Endothelial cell of umbilical vein (primary cell): Measurements from ENCODE around the gene ICE2. TPM values are rescaled to one million over a fixed set of nuclear protein-coding genes. Genes with fewer than 3 reads are reported as not detected.

Experiments used
- BruUV-seq: library from RNA; stranded (reverse); fragments of 400-500 nt; replicated peaks from 2 replicates; lab custom pipeline; 2021; lab: Mats Ljungman, UMichigan
- CTCF ChIA-PET: fragments of 300-600, 350-600 bp; sonication (Branson Sonifier 250); formaldehyde crosslinking; loops from one replicate; lab custom pipeline; 2021; ENCODE audit warnings: antibody characterized with exemption, inconsistent platforms; lab: Charles Lee
- POLR2A ChIA-PET: fragments of 300-600, 350-600 bp; sonication (Branson Sonifier 250); formaldehyde crosslinking; loops from one replicate; lab custom pipeline; 2021; ENCODE audit warnings: antibody characterized with exemption, inconsistent platforms; lab: Charles Lee
- DNase-seq: peaks from one replicate; pipeline ENCODE4 v3.0.0-alpha.2; 2011; ENCODE audit warnings: low read depth, low spot score
- FAIRE-seq: peaks from 2 replicates; lab custom pipeline; 2011; peaks lifted over from hg19 to GRCh38; lab: Jason Lieb, UNC
- H2AFZ ChIP-seq: 2 replicates; pipeline ENCODE4 v1.6.0; 2012; ENCODE audit warnings: low read depth, low read length, control low read depth, inconsistent platforms
- H3K27ac ChIP-seq: 2 replicates; pipeline ENCODE4 v1.5.1; 2011; ENCODE audit warnings: low read depth, mild to moderate bottlenecking, control low read depth, low read length, moderate library complexity; ENCODE audit not compliant: insufficient read depth
- H3K27me3 ChIP-seq, 2 experiments: 2 replicates each; pipeline versions ENCODE4 v1.6.0 to v1.6.1; 2011; ENCODE audit warnings: low read length in 2 of 2, mixed read lengths in 1 of 2; ENCODE audit not compliant: control insufficient read depth in 2 of 2, insufficient read depth in 2 of 2
- H3K36me3 ChIP-seq, 2 experiments: 2 replicates in 1 of 2; 3 replicates in 1 of 2; pipeline ENCODE4 v1.5.1; 2011; ENCODE audit warnings: low read length in 2 of 2, mild to moderate bottlenecking in 1 of 2, moderate library complexity in 1 of 2; ENCODE audit not compliant: control insufficient read depth in 2 of 2, insufficient read depth in 2 of 2; ENCODE audit errors: extremely low read depth in 1 of 2
- H3K4me1 ChIP-seq: 3 replicates; pipeline ENCODE4 v1.5.1; 2011; ENCODE audit warnings: mild to moderate bottlenecking, low read length; ENCODE audit not compliant: control insufficient read depth, insufficient read depth; ENCODE audit errors: extremely low read depth
- H3K4me2 ChIP-seq: 2 replicates; pipeline ENCODE4 v1.6.1; 2011; ENCODE audit warnings: low read length, control low read depth, mixed read lengths; ENCODE audit not compliant: insufficient read depth
- H3K4me3 ChIP-seq, 3 experiments: fragments of 200-600 bp in 1 of 3; sonication (generic), shearing (Covaris generic) in 1 of 3; replicated peaks in 1 of 3; 2 replicates each; pipeline ENCODE4 v1.5.1; 2011 to 2016; ENCODE audit warnings: control low read depth in 3 of 3, low read length in 3 of 3, mild to moderate bottlenecking in 2 of 3, inconsistent platforms in 1 of 3, low read depth in 1 of 3, moderate library complexity in 1 of 3; ENCODE audit not compliant: insufficient read depth in 1 of 3
- H3K79me2 ChIP-seq: 2 replicates; pipeline ENCODE4 v1.6.0; 2012; ENCODE audit warnings: low read length, inconsistent platforms; ENCODE audit not compliant: control insufficient read depth, insufficient read depth
- H3K9ac ChIP-seq: replicated peaks from 2 replicates; pipeline ENCODE3; 2011; ENCODE audit warnings: low read length, control low read depth; ENCODE audit not compliant: insufficient read depth; ENCODE audit errors: extremely low read depth
- H3K9me1 ChIP-seq: replicated peaks from 3 replicates; pipeline ENCODE4 v1.6.0; 2011; ENCODE audit warnings: mild to moderate bottlenecking, low read length; ENCODE audit not compliant: control insufficient read depth, insufficient read depth; ENCODE audit errors: extremely low read depth
- H3K9me3 ChIP-seq: replicated peaks from 2 replicates; pipeline ENCODE4 v1.5.1; 2012; ENCODE audit warnings: low read length, inconsistent platforms; ENCODE audit not compliant: control insufficient read depth, insufficient read depth
- H4K20me1 ChIP-seq: replicated peaks from 2 replicates; pipeline ENCODE3; 2011; ENCODE audit warnings: mild to moderate bottlenecking, low read length; ENCODE audit not compliant: control insufficient read depth, insufficient read depth; ENCODE audit errors: extremely low read depth
- EZH2 ChIP-seq: IDR thresholded peaks from 2 replicates; pipeline ENCODE4 v1.6.1; 2012; ENCODE audit warnings: borderline replicate concordance, low read depth, mild to moderate bottlenecking, moderate library complexity, low read length, inconsistent platforms; ENCODE audit not compliant: severe bottlenecking
- FOS ChIP-seq: IDR thresholded peaks from 2 replicates; pipeline ENCODE4 v1.6.1; 2011; ENCODE audit warnings: mild to moderate bottlenecking, low read length, moderate library complexity, borderline replicate concordance; ENCODE audit not compliant: insufficient read depth
- POLR2A ChIP-seq: IDR thresholded peaks from 2 replicates; pipeline ENCODE4 v1.6.1; 2012; ENCODE audit warnings: low read depth, mild to moderate bottlenecking, control low read depth, low read length
- dilution Hi-C: fragments of 300-500 bp; cut with MboI; formaldehyde crosslinking; loops from one replicate; pipeline ENCODE4 v1.15.0; 2019; ENCODE audit warnings: low sequenced_read_pairs; ENCODE audit not compliant: extremely low pct_ligation_motif_present
- intact Hi-C: fragments of 100-400 bp; cut with micrococcal nuclease; formaldehyde crosslinking; loops from one replicate; pipeline ENCODE4 v1.10.0; 2022
- polyA plus RNA-seq, 4 experiments: library from polyadenylated mRNA; depleted of rRNA in 3 of 4; stranded (reverse) in 3 of 4; unstranded in 1 of 4; fragments of >200 nt; gene quantifications; 2 replicates each; pipeline versions ENCODE4 v1.2.1 to v1.2.3, GENCODE V29; 2011 to 2012; ENCODE audit warnings: missing spikeins in 1 of 4
- total RNA-seq: library from RNA; stranded (reverse); gene quantifications from 2 replicates; pipeline ENCODE4 v1.2.3, GENCODE V29; 2021
- TF ChIP-seq, protein P1 (sequence below), 2 donors: IDR thresholded peaks; 1 replicate in 1 of 2; 2 replicates in 1 of 2; pipeline ENCODE4 v1.5.1; 2011; ENCODE audit warnings: low read length in 2 of 2, mild to moderate bottlenecking in 2 of 2, moderate library complexity in 2 of 2, control low read depth in 1 of 2, inconsistent platforms in 1 of 2, low read depth in 1 of 2; ENCODE audit not compliant: insufficient read depth in 1 of 2; ENCODE audit errors: extremely low read depth in 1 of 2

ICE2 gene
- total and polyA plus RNA-seq, 2 donors (not counting 3 experiments of a cell fraction or from before 2014, with no cell fraction given): 22.1 to 57.0 TPM

DNA sequence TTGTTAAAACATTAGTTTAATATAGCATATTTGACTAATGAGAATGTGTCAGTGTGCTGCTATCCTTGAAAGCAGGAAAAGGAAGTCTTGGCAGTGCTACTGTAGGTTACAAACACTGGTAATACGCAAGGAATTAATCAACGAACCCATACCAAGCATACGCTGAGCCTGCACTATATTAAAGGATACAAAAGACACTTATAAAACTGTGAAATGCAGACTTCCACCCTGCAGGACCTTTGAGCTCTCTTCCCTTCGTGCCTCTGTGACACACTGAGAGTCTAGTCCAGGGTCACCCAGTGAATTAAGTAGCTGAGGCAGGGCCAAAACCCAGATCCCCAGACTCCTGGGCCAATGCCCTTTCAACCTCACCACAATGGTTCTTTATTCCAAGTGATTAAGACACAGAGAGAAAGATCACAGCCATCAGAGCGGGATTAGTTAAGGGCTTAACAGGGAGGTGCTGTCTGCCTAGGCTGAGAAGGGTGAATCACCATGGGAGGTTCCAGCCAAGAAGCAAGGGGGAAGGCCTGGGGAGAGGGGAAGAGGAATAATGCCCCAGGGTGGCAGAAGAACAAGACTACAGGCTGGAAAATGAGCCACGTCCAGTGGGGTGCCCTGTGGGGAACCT lies 88.0 kb downstream of the ICE2 start:
- Histone ChIP-seq H3K27me3 (no peaks in the 10 kb centered on the region), H3K9me1 (no peaks in the 10 kb centered on the region), H2AFZ (no peak overlapping the region), H3K36me3 (peaks cover 5 to 14% of the 10 kb centered on the region in 2 experiments), H3K9ac (peak overlapping the region; percentile 100), H3K79me2 (peaks cover 100% of the 10 kb centered on the region), H3K4me2 (peak overlapping the region; percentile 96), H3K4me3 (peak overlapping the region in 1 of 3 experiments; percentile 96), H3K4me1 (peaks cover 88% of the 10 kb centered on the region), H3K9me3 (no peaks in the 10 kb centered on the region), H3K27ac (peak overlapping the region; percentile 97), H4K20me1 (peaks cover 28% of the 10 kb centered on the region)
- dilution Hi-C loops (no loop called here), intact Hi-C loops (loop anchor here (1.0 kb wide), 1 partner anchor 53 kb away; no protein-coding TSS in a partner anchor)
- no TSS peak for BruUV-seq
- ChIA-PET CTCF (interaction anchor here (1.0 to 1.3 kb wide), 6 partner anchors 14 to 130 kb away, joined by 3 to 6 read pairs (median 4); no protein-coding TSS in a partner anchor), POLR2A (interaction anchor here (0.6 to 1.4 kb wide), 3 partner anchors 16 to 701 kb away, joined by 3 to 7 read pairs (median 5); no protein-coding TSS in a partner anchor)
- FAIRE-seq (peak; percentile 53), DNase-seq (peak; percentile 87)
- TF ChIP-seq POLR2A: no peak
- TF ChIP-seq FOS: peak; percentile 55
- TF ChIP-seq, protein P1, sequence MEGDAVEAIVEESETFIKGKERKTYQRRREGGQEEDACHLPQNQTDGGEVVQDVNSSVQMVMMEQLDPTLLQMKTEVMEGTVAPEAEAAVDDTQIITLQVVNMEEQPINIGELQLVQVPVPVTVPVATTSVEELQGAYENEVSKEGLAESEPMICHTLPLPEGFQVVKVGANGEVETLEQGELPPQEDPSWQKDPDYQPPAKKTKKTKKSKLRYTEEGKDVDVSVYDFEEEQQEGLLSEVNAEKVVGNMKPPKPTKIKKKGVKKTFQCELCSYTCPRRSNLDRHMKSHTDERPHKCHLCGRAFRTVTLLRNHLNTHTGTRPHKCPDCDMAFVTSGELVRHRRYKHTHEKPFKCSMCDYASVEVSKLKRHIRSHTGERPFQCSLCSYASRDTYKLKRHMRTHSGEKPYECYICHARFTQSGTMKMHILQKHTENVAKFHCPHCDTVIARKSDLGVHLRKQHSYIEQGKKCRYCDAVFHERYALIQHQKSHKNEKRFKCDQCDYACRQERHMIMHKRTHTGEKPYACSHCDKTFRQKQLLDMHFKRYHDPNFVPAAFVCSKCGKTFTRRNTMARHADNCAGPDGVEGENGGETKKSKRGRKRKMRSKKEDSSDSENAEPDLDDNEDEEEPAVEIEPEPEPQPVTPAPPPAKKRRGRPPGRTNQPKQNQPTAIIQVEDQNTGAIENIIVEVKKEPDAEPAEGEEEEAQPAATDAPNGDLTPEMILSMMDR (IDR thresholded peaks at IDR 0.05; ENCODE audit: extremely low read depth in 1 of 2, insufficient read depth in 1 of 2, low read depth in 1 of 2, low read length in 2 of 2): no peak
- no peak for TF ChIP-seq EZH2
